HG02938 (cell line): ENCODE results near the gene NQO2.
A peak's percentile ranks its signal among the peaks of the same experiment; 100 is the strongest.
"Not testable (repeated sequence)": the region's sequence is repeated elsewhere in the genome, so short reads cannot be mapped to it uniquely, and the experiment has no call there.

Source experiments
- ATAC-seq: cut with Tn5 transposase; IDR thresholded peaks from one replicate; pipeline ENCODE4 v1.9.1; 2021; ENCODE audit warnings: mild to moderate bottlenecking, moderate library complexity; ENCODE audit not compliant: unreplicated experiment

The NQO2 gene

GRCh38 chr6:2988426-2989331, 11.0 kb upstream of the NQO2 start:
- peak; percentile 56 for ATAC-seq

DNA sequence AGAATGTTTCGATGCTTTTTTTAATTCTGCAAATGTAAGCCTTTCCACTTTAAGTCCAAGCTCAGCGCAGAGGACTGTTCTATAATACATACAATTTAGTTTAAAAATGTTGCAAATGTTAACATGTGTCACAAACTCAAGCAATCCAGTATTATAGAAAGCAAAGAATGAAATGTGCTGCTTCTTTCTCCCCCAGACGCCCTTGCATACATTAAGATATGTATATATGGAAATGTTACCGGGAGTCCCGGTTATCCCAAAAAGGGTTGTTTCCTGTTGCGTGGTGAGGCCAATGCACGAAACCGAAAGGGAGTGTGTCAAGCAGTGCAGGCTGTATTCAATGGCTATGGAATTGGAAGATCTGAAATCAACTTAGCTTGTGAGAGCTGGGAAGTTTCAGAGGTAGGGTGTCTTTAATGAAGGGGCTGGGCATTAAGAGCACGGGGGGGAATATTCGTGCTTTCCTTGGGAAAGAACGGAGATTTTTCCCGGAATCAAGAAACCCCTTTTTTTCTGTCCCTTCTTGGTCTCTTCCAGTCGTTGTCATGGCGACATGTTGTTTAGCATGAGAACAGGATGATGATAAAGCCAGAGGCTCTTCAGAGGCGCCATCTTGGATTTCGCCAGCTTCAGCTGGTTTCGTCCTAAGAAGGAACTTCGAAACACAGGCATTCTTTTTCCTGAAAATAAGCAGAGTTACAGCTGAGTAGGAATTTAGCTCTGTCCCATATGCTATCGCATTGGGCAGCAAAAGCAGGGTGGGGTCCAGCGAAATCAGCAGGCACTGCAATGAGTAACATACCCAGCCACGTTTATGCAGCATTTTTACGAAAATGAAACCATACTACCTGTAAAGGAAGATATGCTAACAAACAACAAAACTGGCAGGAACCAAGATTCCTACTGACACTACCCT, 10.1 kb upstream of the NQO2 start:
- ATAC-seq: peak; percentile 64

- ATAC-seq: no peak
Measured at GRCh38 chr6:2990248-2990931, 9.3 kb upstream of the NQO2 start.

DNA sequence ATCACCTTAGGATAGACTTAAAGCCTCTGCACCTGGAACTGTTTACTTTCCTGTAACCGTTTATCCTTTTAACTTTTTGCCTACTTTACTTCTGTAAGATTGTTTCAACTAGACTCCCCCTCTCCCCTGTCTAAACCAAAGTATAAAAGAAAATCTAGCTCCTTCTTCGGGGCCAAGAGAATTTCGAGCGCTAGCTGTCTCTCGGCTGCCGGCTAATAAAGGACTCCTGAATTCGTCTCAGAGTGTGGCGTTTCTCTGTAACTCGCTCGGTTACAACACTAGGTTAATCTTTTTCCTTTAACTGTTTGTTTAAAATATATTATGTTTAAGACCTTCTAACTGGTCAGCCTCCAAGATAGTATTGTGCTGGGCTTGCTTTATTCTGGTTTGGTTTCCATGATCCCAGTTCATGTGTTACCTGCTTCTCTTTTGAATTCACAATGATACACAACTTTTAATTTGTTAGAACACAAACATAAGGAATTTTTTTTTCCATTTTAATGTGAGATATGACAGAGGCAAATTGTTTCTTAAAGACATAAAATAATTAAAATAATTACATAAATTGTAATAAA, 8.7 kb upstream of the NQO2 start:
- no peak for ATAC-seq

- no peak for ATAC-seq
Measured at GRCh38 chr6:2992330-2992979, 7.2 kb upstream of the NQO2 start.

GRCh38 chr6:2993755-2994317, 5.9 kb upstream of the NQO2 start:
- no peak for ATAC-seq

GRCh38 chr6:2998249-2998997, 1.3 kb upstream of the NQO2 start:
- not testable (repeated sequence) for ATAC-seq

DNA sequence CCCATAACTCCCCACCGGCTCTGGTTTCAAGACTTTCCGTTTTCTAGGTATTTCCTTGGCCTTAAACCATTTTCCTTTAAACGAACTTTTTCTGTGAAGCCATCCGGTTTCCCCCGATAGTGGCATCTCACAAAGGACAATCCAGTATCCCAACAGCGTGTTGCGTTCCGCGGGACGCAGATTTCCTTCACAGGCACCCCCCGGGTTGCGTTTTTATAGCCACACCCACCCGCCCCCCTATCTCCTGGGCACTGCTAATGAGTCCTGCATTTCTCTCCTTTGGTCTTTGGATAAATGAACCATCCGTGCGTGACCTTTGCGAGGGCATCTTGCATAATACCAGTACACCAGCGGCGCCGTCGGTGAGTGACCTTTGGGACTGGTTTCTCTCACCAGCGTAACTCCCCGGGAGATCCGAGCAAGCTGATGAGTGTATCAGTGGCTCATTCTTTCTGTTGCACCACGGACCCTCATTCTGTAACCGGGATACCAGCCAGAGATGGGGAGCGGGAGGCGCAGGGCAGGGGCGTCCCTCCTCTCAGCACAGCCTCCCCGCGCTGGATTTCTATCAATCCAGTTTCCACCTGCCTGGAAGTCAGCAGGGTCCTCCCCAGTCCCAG, 586 bp upstream of the NQO2 start:
- ATAC-seq: peak; percentile 19

GRCh38 chr6:3001146-3001772, 1.6 kb downstream of the NQO2 start:
- ATAC-seq: no peak

DNA sequence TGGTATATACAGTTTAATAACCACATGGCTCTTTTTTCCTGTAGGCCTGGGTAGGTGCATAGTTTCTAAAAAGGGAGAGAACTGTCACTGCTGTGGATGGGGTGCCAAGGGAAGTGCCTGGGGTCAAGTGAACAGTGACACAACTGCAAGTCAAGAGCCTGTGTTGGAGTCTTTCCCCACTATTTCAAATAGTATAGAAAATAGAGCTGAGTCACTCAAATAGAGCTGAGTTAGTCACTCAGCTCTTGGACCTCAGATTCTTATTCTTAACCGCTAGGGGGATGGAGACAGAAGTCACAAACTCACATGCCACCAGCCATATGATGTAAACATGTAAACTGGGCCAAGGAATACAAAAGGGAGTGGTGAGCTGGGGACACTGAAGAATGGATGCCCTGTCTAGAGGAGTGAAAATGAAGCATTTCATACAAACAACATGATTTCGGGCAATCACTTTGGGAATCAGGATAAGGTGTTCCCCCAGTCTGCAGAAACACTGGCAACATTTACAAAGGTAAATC, 2.1 kb downstream of the NQO2 start:
- no peak for ATAC-seq

GRCh38 chr6:3003226-3003625, 3.5 kb downstream of the NQO2 start:
- not testable (repeated sequence) for ATAC-seq

DNA sequence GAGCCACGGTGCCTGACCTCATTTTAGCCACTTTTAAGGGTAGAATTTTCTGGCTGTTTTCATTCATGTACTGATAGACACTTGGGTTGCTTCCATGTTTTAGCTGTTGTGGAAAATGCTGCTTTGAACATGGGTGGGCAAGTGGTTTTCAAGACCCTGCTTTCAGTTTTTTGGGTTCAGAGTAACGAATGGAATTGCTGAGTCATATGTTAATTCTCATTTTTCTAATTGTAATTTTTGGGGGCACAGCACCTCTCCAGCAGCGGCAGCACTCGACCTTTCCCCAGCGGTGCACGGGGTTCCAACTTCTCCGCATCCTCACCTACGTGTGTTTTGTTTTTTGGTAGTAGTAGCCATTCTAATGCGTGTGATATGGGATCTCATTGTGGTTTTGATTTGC, 5.4 kb downstream of the NQO2 start:
- ATAC-seq: no peak

DNA sequence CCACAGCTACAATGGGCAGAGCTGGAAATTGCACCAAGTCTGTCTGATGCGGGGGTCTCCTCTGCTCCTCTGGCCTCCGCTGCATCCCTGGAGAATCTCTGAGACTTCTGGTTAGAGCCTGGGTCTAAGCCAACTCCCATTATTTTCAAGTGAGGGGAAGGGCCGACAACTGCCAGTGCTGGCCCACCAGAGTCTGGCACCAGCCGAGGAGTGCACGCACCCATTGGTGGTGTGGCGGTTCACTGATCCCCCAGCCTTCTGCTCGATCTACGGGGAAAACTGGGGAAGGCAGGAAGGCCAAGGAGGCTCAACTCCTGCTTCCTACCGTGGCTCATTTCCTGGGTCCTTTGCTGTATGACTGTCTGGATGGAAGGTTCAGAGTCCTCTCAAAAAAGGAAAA, 6.2 kb downstream of the NQO2 start:
- no peak for ATAC-seq

GRCh38 chr6:3006476-3006875, 6.8 kb downstream of the NQO2 start:
- ATAC-seq: no peak

DNA sequence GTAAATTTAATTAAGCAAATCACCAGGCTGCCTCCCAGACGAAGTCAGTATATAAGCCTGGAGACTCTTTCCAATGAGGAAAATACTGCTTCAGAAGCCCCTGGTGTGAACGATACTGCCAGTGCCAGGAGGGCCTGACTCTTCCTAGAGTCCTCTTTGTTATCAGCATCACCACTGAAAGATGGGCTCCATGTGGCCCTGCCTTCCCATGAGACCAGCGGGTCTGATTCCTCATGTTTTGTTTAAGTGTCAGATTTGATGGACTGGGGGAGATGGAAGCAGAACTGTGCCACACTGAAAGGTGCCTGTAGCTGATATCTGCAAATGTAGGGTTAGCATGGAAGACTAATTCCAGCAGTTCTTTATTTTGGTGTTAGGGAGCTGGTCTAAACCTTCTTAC, 7.9 kb downstream of the NQO2 start:
- ATAC-seq: no peak

GRCh38 chr6:3008712-3009265, 9.1 kb downstream of the NQO2 start:
- not testable (repeated sequence) for ATAC-seq

GRCh38 chr6:3009930-3010329, 10.2 kb downstream of the NQO2 start:
- no peak for ATAC-seq

- no peak for ATAC-seq
Measured at GRCh38 chr6:3011158-3011557, 11.5 kb downstream of the NQO2 start.
